GM21367 (cell line): ENCODE results near the gene RIOK3.
"Not testable (repeated sequence)": the region's sequence is repeated elsewhere in the genome, so short reads cannot be mapped to it uniquely, and the experiment has no call there.

ENCODE experiments used
- ATAC-seq: cut with Tn5 transposase; IDR thresholded peaks from one replicate; pipeline ENCODE4 v1.9.1; 2021; ENCODE audit not compliant: unreplicated experiment

The RIOK3 gene

GRCh38 chr18:23494992-23495391 lies 41.9 kb downstream of the RIOK3 start:
- no peak for ATAC-seq

DNA sequence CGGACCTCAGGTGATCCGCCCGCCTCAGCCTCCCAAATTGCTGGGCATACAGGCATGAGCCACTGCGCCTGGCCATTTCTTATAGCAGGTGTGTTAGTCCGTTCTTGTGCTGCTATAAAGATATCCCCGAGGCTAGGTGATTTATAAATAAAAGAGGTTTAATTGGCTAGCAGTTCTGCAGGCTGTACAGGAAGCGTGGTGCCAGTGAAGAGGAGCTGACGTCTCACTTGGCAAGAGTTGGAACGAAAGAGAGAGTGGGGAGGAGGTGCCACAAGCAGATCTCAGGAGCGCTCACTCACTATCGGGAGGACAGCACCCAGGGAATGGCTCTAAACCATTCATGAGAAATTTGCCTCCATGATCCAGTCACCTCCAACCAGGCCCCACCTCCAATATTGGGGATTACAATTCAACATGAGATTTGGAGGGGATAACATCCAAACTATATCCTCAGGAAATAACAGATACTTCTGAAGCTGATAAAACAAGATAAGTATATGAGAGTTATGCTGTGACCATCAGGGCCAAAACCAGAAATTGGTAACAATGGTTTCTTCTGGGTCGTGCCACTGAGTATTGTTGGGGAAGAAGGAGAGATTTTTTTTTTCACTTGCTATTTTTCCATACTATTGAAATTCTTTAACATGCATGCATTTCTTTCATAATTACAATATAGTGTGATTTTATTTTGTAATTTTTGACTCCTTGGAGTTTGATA lies 42.8 kb downstream of the RIOK3 start:
- no peak for ATAC-seq

GRCh38 chr18:23498117-23498516 lies 45.0 kb downstream of the RIOK3 start:
- no peak for ATAC-seq

- no peak for ATAC-seq
Measured at GRCh38 chr18:23498877-23499276, 45.8 kb downstream of the RIOK3 start.

- ATAC-seq, result no peak
Measured at GRCh38 chr18:23499291-23499781, 46.2 kb downstream of the RIOK3 start.

GRCh38 chr18:23501626-23502025 lies 48.5 kb downstream of the RIOK3 start:
- no peak for ATAC-seq

GRCh38 chr18:23502516-23503037 lies 49.5 kb downstream of the RIOK3 start:
- ATAC-seq, result no peak

- peak; percentile 73 for ATAC-seq
Measured at GRCh38 chr18:23503038-23503962, 50.2 kb downstream of the RIOK3 start, which contains the start of gene RMC1. RMC1 (plus strand) TSS chr18:23503511; CDS start chr18:23503619, 108 bp downstream.

DNA sequence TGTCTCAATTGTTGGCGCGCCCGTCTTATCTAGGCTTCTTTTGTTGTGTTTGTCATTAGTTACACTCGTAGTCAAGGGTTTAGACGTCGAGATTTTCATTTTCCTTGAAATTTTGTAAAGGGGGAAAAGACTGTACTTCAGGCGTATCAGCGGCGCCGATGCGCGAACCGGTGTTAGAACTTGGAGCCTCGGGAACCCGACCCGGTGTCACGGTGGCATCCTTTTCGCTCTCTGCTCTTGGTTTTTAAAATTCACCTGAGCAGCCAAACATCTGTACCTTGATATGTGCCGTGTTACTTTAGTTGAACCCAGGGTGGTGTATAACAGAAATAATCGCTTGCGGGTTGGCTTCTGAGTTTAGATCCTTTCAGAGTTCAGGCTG lies 50.9 kb downstream of the RIOK3 start:
- no peak for ATAC-seq

GRCh38 chr18:23504720-23505119 lies 51.6 kb downstream of the RIOK3 start:
- peak; percentile 34 for ATAC-seq

GRCh38 chr18:23506393-23506792 lies 53.3 kb downstream of the RIOK3 start:
- ATAC-seq, result no peak

- ATAC-seq, result not testable (repeated sequence)
Measured at GRCh38 chr18:23510923-23511322, 57.8 kb downstream of the RIOK3 start.

DNA sequence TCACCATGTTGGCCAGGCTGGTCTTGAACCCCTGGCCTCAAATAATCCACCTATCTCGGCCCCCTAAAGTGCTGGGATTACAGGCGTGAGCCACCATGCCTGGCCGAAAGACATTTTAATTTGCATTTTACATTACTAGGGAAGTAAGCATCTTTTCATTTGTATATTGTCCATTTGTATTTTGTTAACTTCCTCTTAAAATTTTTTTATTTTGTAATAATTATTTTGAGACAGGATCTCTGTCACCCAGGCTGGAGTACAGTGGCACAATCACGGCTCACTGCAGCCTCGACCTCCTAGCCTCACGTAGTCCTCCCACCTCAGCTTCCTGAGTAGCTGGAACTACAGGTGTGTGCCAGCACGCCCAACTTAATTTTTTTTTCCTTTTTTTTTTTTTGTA lies 59.1 kb downstream of the RIOK3 start:
- not testable (repeated sequence) for ATAC-seq

DNA sequence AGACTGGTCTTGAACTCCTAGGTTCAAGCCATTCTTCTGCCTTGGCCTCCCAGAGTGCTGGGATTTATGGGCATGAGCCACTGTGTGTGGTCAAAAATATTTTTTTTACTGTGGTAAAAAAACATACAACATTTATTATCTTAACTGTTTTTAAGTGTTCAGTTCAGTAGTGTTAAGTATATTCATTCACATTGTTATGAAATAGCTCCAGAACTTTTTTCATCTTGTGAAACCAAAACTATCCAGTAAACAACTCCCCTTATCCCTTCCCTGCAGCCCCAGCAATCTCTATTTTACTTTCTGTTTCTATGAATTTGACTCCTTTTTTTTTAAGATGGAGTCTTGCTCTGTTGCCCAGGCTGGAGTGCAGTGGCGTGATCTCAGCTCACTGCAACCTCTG lies 59.6 kb downstream of the RIOK3 start:
- no peak for ATAC-seq

GRCh38 chr18:23515911-23516546 lies 62.9 kb downstream of the RIOK3 start:
- peak; percentile 75 for ATAC-seq

DNA sequence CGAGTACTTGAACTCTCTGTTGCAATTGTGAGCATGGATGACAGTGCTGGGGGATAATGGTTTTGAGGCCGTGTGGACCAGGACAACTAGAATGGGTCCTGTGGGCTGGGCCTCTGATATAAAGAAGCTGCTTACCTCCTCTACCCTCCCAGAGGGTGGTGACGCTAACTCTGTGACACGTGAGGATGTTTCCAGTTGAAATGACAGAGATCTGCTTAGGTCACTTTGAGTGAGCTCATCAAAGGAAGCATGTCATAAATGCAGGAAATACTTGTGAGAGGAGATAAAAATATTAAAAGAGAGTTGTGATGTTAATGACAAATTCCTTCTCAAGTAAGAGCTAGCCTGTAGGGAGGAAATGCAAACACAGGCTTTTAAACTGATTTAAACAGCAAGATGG lies 66.6 kb downstream of the RIOK3 start:
- ATAC-seq, result no peak

GRCh38 chr18:23521271-23521670 lies 68.2 kb downstream of the RIOK3 start:
- no peak for ATAC-seq

- ATAC-seq, result no peak
Measured at GRCh38 chr18:23521907-23522306, 68.8 kb downstream of the RIOK3 start.

- ATAC-seq, result no peak
Measured at GRCh38 chr18:23523429-23524212, 70.5 kb downstream of the RIOK3 start.

GRCh38 chr18:23524213-23524707 lies 71.2 kb downstream of the RIOK3 start:
- ATAC-seq, result no peak
